Natural killer cell (primary cell): ENCODE results near the gene CAMK2B. TPM values are rescaled to one million over a fixed set of nuclear protein-coding genes. Genes with fewer than 3 reads are reported as not detected.

Experiments
- ATAC-seq, 3 donors: fragments of 150-1000 bp in 2 of 3; fragments of 200-7000 bp in 1 of 3; cut with Tn5 transposase; 1 replicate in 1 of 3; 2 replicates in 2 of 3; pipeline ENCODE4 v1.10.0; 2021; ENCODE audit warnings: mild to moderate bottlenecking in 2 of 3, moderate library complexity in 2 of 3
- DNase-seq, 2 donors: peaks; one replicate each; pipeline versions ENCODE4 v3.0.0 to v3.0.0-alpha.2; 2013 to 2021; ENCODE audit warnings: mixed read lengths in 1 of 2
- H3K27ac ChIP-seq: one replicate; pipeline ENCODE4 v1.5.1; 2013; ENCODE audit warnings: mild to moderate bottlenecking, low read length
- H3K27me3 ChIP-seq: one replicate; pipeline ENCODE4 v1.6.1; 2013; ENCODE audit warnings: low read length; ENCODE audit not compliant: control insufficient read depth, insufficient read depth
- H3K36me3 ChIP-seq: one replicate; pipeline ENCODE4 v1.6.1; 2013; ENCODE audit warnings: low read length; ENCODE audit not compliant: control insufficient read depth, insufficient read depth
- H3K4me1 ChIP-seq: one replicate; pipeline ENCODE4 v1.6.1; 2013; ENCODE audit warnings: low read length; ENCODE audit not compliant: control insufficient read depth, insufficient read depth
- H3K4me3 ChIP-seq: one replicate; pipeline ENCODE4 v1.5.1; 2013; ENCODE audit warnings: low read length
- H3K9me3 ChIP-seq: one replicate; pipeline ENCODE4 v1.6.1; 2013; ENCODE audit warnings: low read length; ENCODE audit not compliant: control insufficient read depth, insufficient read depth
- H3K27ac Mint-ChIP-seq, 2 donors: one replicate each; pipeline ENCODE4 v1.8.0; 2022; ENCODE audit warnings: mild to moderate bottlenecking in 2 of 2, mixed read lengths in 2 of 2, moderate library complexity in 1 of 2
- H3K27me3 Mint-ChIP-seq, 2 donors: one replicate each; pipeline ENCODE4 v1.8.0; 2022; ENCODE audit warnings: low read depth in 2 of 2, mixed read lengths in 2 of 2
- H3K36me3 Mint-ChIP-seq: one replicate; pipeline ENCODE4 v1.8.0; 2022; ENCODE audit warnings: mixed read lengths
- H3K4me1 Mint-ChIP-seq, 2 donors: one replicate each; pipeline ENCODE4 v1.8.0; 2022; ENCODE audit warnings: mixed read lengths in 2 of 2
- H3K4me3 Mint-ChIP-seq: one replicate; pipeline ENCODE4 v1.8.0; 2022; ENCODE audit warnings: mild to moderate bottlenecking, moderate library complexity, mixed read lengths
- H3K9me3 Mint-ChIP-seq, 2 donors: one replicate each; pipeline ENCODE4 v1.8.0; 2022; ENCODE audit warnings: mixed read lengths in 2 of 2
- WGBS: methylation state at CpG from one replicate; pipeline ENCODE4 v1.1.7; 2013; ENCODE audit warnings: missing lambda C conversion rate; ENCODE audit not compliant: insufficient coverage; 5-methylcytosine and 5-hydroxymethylcytosine counted together
- intact Hi-C: fragments of 100-400 bp; cut with micrococcal nuclease; formaldehyde crosslinking; loops from one replicate; pipeline ENCODE4 v1.14.2; 2022
- total RNA-seq, 4 donors: library from RNA; stranded (reverse); fragments of 120-200 nt in 1 of 4; gene quantifications; one replicate each; pipeline versions ENCODE4 v1.2.3 to v1.2.4, GENCODE V29; 2013 to 2022
- TF ChIP-seq, protein P1 (sequence below): fragments of 200-600 bp; IDR thresholded peaks from one replicate; pipeline ENCODE4 v1.8.0; 2022; ENCODE audit warnings: antibody characterized with exemption

CAMK2B gene
- total RNA-seq, 3 donors from 2014 or later (not counting 1 experiment from before 2014, with no cell fraction given), result 0.70 TPM; not detected in 2

DNA sequence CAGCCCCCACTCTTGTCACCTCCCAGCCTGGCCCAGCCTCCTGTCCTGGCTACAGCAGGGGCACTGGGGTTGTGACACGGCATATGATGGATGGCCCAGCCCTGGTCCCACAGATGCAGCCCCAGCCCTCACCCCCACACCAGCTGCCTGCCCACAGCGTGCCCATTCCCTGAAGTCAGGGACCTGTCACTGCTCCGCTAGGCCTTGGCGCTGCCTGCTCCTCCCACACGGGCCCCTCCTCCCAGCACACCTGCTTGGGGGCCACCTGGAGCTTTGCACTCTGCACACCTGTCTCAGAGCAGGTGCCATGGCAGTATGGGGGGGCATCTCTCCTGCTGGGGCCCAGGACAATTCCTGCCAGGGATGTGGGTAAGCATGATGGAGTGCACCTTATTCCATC lies 139.7 kb downstream of the CAMK2B start:
- Mint-ChIP-seq H3K4me1 (no peaks in the 10 kb centered on the region), H3K9me3 (no peaks in the 10 kb centered on the region), H3K27me3 (peaks cover 17 to 18% of the 10 kb centered on the region in 2 donors), H3K36me3 (no peaks in the 10 kb centered on the region), H3K27ac (no peak overlapping the region), H3K4me3 (no peak overlapping the region)
- no peaks in the 10 kb centered on the region for H3K4me1 ChIP-seq
- no peaks in the 10 kb centered on the region for H3K27me3 ChIP-seq
- no peak overlapping the region for H3K27ac ChIP-seq
- WGBS, result 84% methylated on average over 5 of the region's 5 CpGs
- no peaks in the 10 kb centered on the region for H3K36me3 ChIP-seq
- intact Hi-C loops, result no loop called here
- ATAC-seq, result no peak
- no peak for DNase-seq
- TF ChIP-seq, protein P1, sequence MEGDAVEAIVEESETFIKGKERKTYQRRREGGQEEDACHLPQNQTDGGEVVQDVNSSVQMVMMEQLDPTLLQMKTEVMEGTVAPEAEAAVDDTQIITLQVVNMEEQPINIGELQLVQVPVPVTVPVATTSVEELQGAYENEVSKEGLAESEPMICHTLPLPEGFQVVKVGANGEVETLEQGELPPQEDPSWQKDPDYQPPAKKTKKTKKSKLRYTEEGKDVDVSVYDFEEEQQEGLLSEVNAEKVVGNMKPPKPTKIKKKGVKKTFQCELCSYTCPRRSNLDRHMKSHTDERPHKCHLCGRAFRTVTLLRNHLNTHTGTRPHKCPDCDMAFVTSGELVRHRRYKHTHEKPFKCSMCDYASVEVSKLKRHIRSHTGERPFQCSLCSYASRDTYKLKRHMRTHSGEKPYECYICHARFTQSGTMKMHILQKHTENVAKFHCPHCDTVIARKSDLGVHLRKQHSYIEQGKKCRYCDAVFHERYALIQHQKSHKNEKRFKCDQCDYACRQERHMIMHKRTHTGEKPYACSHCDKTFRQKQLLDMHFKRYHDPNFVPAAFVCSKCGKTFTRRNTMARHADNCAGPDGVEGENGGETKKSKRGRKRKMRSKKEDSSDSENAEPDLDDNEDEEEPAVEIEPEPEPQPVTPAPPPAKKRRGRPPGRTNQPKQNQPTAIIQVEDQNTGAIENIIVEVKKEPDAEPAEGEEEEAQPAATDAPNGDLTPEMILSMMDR, result no peak
- no peak overlapping the region for H3K4me3 ChIP-seq
- H3K9me3 ChIP-seq, result peaks cover 6% of the 10 kb centered on the region

DNA sequence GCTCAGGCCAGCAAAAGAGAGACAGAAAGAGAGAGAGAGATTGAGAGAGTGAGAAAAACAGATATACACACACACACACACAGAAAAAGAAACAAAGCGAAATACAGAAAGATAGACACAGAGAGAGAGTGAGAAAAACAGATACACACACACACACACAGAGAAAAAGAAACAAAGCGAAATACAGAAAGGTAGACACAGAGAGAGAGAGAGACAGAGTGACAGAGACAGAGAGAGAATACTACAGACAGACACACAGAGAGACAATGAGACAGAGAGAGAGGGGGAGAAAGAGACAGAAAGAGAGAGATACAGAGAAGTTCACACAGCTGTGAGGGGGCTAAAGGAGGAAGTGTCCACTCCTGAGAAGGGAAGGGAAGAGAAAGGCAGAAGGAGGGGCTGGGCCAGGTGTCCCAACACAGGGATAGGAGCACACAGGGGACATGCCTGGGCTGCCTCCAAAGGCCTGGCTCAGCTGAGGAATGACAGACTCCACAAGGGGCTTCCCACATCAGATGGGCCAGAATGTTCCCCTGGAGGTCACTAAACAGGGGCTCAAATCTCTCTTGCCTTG lies 140.4 kb downstream of the CAMK2B start:
- TF ChIP-seq, protein P1, result no peak
- no peak overlapping the region for H3K4me3 ChIP-seq
- Mint-ChIP-seq H3K4me1 (no peaks in the 10 kb centered on the region), H3K9me3 (no peaks in the 10 kb centered on the region), H3K36me3 (no peaks in the 10 kb centered on the region), H3K4me3 (no peak overlapping the region), H3K27me3 (peaks cover 13 to 18% of the 10 kb centered on the region in 2 donors), H3K27ac (no peak overlapping the region)
- no peak overlapping the region for H3K27ac ChIP-seq
- intact Hi-C loops, result no loop called here
- ATAC-seq (no peak), DNase-seq (no peak)
- H3K4me1 ChIP-seq, result no peaks in the 10 kb centered on the region
- H3K36me3 ChIP-seq, result no peaks in the 10 kb centered on the region
- no CpG with 5 or more reads among the region's 2 CpGs for whole genome bisulfite sequencing
- peaks cover 6% of the 10 kb centered on the region for H3K9me3 ChIP-seq
- H3K27me3 ChIP-seq, result no peaks in the 10 kb centered on the region

DNA sequence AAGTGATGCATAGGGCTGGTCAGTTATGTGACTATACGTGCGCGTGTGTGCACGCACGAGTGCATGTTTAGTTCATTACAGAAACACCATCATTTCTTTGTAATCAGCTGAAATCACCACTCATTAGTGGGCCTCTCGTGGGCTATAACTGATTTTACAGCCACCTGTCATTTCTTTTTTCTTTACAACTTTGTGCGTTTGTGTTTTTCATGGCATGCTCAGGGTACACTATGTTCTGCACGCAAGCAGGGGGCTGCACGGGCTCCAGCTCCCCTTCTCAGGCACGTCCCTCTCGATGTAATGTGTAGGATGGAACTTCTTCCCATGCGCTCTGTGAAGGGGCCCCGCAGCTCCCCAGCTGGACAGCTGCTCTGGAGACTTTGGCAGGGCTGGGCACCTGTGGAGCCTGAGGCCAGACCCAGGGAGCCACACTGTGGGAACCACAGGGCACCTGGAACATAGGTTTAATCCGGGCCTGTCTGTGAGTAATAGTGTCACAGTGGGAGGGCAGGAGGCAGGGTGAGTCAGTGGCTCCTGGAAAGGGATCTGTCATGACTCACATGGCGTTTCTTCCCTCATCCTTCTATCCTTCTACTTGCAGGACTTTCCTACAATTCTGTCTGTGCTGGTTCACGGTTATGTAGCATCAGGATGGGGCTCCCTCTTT lies 141.1 kb downstream of the CAMK2B start:
- no peaks in the 10 kb centered on the region for H3K9me3 Mint-ChIP-seq
- no peak overlapping the region for H3K27ac Mint-ChIP-seq
- intact Hi-C loops, result no loop called here
- TF ChIP-seq, protein P1, result no peak
- no peaks in the 10 kb centered on the region for H3K36me3 Mint-ChIP-seq
- ATAC-seq (no peak), DNase-seq (no peak)
- no peak overlapping the region for H3K4me3 ChIP-seq
- H3K27me3 ChIP-seq, result no peaks in the 10 kb centered on the region
- no peak overlapping the region for H3K4me3 Mint-ChIP-seq
- peaks cover 16 to 18% of the 10 kb centered on the region in 2 donors for H3K27me3 Mint-ChIP-seq
- no peaks in the 10 kb centered on the region for H3K4me1 Mint-ChIP-seq
- 89% methylated on average over 14 of the region's 16 CpGs for WGBS
- no peaks in the 10 kb centered on the region for H3K36me3 ChIP-seq
- H3K27ac ChIP-seq, result no peak overlapping the region
- no peaks in the 10 kb centered on the region for H3K4me1 ChIP-seq
- peaks cover 6% of the 10 kb centered on the region for H3K9me3 ChIP-seq

DNA sequence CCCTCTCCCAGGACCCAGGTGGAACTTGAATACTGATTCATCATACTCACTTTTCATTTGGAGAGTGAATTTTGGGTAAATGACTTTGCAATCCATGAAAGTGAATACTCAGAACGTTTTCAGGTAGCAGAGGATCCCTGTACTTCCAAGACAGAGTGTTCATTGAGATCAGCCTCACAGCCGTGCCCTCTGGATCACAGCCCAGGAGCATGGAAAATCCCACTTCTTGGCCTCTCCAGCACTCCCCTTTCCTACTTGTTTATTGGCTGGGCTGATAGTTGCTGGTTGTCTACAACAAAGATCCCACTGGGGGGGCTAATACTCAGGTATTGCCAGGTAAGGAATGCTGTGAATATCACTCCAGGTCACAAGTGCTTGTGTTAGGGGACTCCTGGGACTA lies 142.0 kb downstream of the CAMK2B start:
- 52% methylated on average over 2 of the region's 2 CpGs for WGBS
- Mint-ChIP-seq H3K4me1 (no peaks in the 10 kb centered on the region), H3K36me3 (no peaks in the 10 kb centered on the region), H3K27ac (no peak overlapping the region), H3K9me3 (no peaks in the 10 kb centered on the region), H3K27me3 (peaks cover 18 to 25% of the 10 kb centered on the region in 2 donors), H3K4me3 (no peak overlapping the region)
- no peak for DNase-seq
- no peak overlapping the region for H3K4me3 ChIP-seq
- no peaks in the 10 kb centered on the region for H3K36me3 ChIP-seq
- no peak overlapping the region for H3K27ac ChIP-seq
- TF ChIP-seq, protein P1, result no peak
- no peaks in the 10 kb centered on the region for H3K27me3 ChIP-seq
- no peak for ATAC-seq
- H3K4me1 ChIP-seq, result no peaks in the 10 kb centered on the region
- H3K9me3 ChIP-seq, result peaks cover 6% of the 10 kb centered on the region
- intact Hi-C loops, result no loop called here
